NCI-H748 (cell line): ENCODE results near the gene MRPL14.

ENCODE experiments used
- DNase-seq: peaks from one replicate; lab custom pipeline; 2025; ENCODE audit not compliant: unreplicated experiment; lab: John Stamatoyannopoulos, UW

MRPL14 gene

GRCh38 chr6:44081753-44082152 is 45.5 kb downstream of the MRPL14 start:
- no peak for DNase-seq

GRCh38 chr6:44080561-44081521 is 46.4 kb downstream of the MRPL14 start:
- DNase-seq = no peak

GRCh38 chr6:44079672-44080071 is 47.6 kb downstream of the MRPL14 start:
- DNase-seq = no peak

DNA sequence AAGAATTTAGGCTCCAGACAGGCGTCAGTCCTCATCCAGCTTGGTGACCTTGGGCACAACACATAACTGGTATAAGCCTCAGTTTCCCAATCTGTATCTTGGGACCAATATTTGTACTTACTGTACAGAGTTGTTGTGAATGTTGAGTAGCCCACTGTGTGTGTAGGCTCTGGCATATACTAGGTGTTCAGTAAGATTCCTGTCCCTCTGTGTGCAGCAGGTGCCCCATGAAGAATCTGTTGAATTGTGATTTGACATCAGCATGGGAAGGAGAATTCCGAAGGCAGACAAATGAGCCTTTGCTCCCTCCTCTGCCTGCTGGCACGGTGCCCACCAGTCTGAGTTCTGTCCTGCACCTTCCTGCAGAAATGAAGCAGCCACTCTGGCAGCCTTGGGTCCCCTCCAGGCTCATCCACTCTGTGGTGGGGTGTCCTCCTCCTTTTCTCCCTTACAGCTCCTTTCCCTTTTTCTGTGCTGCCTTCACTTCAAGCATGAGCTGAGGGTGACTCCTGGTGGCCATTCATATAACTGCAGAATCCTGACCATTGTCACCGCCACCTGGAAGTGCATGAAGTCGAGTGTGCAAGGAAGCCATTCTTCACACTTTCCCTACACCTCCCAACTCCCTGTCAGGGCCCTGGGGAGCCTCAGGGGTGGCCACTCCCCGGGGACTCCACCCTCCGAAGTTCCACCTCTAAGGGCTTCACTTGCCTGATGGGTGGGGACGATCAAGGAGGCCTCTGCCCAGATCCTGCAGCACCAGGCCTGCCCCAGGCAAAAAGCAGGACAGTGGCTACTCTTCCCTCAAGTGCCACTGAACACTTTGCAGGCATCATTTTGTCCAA is 48.2 kb downstream of the MRPL14 start:
- no peak for DNase-seq

DNA sequence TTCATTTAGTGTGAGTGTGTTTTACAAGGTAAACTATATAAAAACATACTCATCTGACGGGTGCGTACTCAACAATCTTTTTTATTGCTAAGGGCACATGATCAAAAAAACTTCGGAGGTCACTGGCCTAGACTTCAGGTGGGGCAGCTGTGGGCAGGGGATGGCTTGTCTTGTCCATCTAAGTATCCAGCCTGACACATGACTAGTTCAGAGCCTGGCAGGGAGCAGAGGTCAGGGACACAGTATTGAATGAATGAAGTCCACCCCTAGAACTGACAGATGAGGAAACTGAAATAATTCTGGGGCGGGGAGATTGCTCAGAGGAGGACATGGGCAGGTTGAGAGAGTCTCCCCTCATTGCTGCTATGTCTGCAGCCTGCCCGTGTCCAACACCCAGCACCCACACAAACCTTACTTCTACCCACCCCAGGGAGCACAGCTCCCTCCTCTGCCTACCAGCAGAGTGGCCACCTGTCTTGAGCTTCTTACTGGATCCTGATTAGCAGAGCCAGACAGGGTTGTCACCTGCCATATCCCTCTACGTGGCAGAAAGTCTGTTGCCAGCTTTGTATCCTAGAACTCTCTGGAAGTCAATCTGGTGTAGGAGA is 48.9 kb downstream of the MRPL14 start:
- no peak for DNase-seq

DNA sequence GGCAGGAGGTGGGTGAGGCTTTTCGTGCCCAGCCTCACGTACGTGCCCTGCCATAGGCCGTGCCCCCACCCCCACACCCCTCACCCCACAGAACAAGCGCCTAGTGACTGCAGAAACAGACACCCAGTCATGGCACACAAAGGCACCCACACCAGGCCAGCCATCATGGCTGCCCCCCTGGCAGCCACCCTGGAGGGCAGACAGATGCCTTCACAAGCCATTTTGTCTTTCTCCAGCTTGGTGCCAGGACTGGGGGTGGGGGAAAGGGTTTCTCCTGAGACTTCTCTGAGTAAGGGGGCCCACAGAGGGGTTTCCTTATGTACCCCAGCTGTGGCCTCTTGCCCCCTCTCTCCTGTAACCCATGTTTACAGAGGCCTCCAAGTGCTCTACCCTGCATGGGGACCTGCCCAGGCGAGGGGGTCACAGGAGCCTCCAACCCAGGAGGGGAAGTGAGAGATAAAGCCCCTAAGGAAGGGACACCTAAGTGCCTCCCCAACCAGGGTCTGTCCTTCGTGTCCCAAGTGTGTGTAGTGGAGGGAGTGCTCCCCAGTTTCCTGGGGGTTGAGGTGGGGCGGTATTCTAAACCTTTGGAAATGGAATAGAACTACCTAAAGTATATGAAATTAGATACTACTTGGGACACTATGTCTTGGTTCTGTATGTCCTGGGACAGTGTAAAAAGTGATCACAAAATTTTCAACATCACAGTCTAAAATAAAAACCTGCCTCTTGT is 49.9 kb downstream of the MRPL14 start:
- no peak for DNase-seq

DNA sequence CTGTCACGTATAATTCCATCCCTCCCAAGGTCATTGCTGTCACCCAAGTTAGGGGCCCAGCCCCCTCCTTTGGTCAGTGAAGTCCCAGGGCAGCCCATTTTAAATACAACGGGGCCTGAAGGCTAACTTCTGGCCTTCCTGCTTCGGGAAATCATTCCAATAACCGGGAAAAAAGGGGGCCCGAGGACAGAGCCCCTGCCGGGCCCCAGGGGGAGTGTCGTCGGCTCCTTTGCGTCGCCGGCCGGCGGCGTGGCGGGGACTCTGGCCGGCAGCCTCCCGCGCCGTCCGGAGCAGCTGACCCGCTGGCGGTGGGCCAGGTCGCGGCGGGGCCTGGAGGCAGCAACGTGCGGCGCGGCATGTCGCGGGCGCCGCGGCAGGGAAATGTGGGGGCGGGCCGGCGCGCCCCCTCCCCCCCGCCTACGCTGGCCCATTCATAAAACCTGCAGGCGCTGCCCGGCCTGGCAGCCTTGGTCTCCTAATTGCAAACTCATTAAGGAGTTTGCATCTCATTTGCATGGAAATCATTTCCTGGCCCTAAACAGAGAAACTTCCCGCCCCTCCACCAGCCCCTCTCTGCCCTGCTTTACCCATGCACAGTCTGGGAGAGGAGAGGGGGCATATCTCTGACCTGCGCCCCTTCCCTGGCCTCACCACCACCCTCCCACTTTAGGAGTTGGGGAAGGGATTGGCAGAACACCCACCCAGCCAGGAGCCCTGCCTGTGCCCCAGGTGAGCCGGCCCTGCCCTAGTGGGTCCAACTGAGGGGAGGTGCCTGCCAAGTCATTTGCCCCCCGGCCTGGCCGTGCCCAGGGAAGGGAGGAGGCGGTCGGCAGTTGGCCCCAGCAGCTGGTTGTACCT is 50.7 kb downstream of the MRPL14 start:
- no peak for DNase-seq

- DNase-seq = no peak
Measured at GRCh38 chr6:44075647-44076355, 51.5 kb downstream of the MRPL14 start.

GRCh38 chr6:44074813-44075646 is 52.2 kb downstream of the MRPL14 start:
- no peak for DNase-seq

DNA sequence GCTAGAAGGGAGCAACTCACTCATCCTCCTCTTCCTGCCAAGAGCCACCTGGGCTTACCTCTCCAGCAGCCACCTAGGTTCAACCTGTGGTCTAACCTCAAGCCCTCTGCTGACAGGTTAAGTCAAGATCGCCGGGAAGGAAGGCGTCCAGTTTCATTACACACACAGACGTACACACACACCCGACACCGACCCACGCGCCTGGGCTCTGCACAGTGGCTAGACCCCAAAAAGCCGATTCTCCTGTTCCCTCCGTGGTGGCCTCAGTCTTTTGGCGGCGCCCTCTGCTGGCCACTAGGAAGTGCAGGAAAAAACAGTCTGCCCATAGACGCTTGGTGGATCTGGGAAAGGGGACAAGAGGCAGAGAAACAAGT is 52.8 kb downstream of the MRPL14 start:
- DNase-seq = no peak

DNA sequence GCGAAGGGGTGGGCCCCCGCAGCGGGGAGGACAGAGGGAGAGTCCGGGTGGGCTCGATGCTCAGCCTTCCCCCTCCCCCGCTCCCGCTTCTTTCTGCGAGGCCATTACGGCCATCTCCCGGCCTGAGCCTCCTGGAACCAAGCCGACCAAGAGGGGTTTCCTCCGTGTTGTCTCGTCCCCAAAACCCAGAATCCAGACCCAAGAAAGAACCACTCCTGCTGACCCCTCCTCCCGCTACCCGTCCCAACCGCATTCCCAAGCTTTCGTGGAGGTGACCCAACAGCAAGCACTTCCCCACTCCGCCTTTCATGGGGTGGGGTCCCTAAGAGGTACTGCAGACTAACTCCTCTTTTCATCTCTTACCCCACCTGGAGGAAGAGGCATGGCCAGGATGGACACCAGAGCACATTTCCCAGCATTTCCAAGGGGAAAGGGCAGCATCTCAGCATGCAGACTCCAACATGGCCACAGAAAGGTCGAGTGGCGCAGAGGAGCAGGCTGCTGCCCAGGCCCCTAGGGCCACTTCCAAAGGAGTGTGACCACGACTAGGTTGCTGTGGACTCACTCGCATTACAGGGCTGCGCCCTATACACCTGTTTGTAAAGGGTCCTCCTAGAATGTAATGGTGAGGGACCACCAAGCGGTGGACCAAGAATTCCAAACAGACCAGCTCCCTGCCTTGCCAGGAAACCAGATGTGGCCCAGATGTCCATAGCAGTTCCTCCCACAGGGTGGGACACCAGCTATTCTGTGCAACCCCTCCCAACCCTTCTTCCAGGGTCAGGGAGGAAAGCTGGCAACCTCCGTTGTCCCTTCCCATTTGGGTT is 53.4 kb downstream of the MRPL14 start:
- no peak for DNase-seq

DNA sequence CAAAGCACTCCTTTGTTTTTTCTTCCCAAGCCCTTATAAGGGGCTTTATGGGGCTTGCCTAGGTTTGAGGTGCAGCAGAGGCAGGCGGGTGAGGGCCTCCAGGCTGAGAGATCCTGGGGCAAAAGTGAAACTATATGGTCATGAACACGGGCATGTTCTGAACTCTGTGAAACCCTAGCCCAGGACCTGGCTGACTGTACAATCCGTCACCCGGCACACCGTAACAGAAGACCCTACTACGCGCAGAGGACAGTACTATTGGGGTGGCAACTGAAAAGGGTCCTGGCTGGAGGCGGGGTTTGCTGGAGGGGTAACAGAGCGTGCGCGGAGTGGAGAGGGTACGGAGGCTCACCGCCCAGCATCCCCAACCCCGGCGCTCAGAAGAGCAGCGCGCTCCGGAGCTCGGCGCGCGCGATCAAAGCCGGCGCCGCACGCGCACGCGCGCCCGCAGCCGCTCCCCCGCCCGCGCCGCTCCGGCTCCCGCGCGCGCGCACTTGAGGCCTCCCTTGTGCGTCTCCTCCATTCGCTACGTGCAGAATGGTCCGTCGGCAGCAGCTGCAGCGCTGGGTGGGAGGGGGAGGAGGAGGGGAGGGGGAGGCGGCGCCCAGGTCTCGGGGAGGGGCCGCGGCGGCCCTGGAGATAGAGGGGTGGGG is 54.2 kb downstream of the MRPL14 start:
- no peak for DNase-seq

DNA sequence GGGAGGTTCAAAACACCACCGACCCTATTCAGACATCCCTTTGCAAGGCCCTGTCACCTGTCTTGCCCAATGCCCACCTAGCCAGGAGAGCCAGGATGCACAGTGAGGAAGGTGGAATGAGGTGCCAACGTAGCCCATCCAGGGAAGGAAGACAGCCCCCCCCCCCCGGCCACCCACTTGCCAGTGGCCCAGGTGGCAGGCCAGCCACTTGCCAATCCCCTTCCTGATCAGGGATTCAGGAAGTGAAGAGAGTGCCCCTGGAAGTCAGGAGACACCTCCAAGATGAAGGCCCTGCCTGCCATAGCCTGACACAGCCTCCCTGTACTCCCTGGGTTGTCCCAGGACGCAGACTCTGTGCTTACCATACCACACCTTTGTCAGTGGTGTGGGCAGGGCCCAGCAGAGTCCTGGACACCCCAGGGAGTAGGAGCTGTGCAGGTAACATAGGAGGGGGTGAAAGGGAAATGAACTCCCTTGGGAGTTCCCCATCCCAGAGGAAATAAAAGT is 54.7 kb downstream of the MRPL14 start:
- no peak for DNase-seq

- DNase-seq = no peak
Measured at GRCh38 chr6:44071670-44072451, 55.4 kb downstream of the MRPL14 start.

GRCh38 chr6:44068607-44069296 is 58.5 kb downstream of the MRPL14 start:
- DNase-seq = no peak
